Left ventricle myocardium inferior (tissue), 1 donor: Measurements from ENCODE around the gene FBXO8. TPM values are rescaled to one million over a fixed set of nuclear protein-coding genes. Genes with fewer than 3 reads are reported as not detected.
"Not testable (repeated sequence)": the region's sequence is repeated elsewhere in the genome, so short reads cannot be mapped to it uniquely, and the experiment has no call there.

ENCODE experiments used
- DNase-seq: peaks from one replicate; pipeline ENCODE4 v3.0.0-alpha.2; 2020
- H3K27ac ChIP-seq: fragments of 200-600 bp; replicated peaks from 2 replicates; pipeline ENCODE4 v1.8.0; 2021
- H3K27me3 ChIP-seq: fragments of 200-600 bp; 2 replicates; pipeline ENCODE4 v1.8.0; 2021; ENCODE audit warnings: low read depth
- H3K36me3 ChIP-seq: fragments of 200-600 bp; 2 replicates; pipeline ENCODE4 v1.8.0; 2021
- H3K4me1 ChIP-seq: fragments of 200-600 bp; 2 replicates; pipeline ENCODE4 v1.8.0; 2021
- H3K4me3 ChIP-seq: fragments of 200-600 bp; 2 replicates; pipeline ENCODE4 v1.8.0; 2021; ENCODE audit warnings: mild to moderate bottlenecking, moderate library complexity
- H3K9me3 ChIP-seq: fragments of 200-600 bp; replicated peaks from 2 replicates; pipeline ENCODE4 v1.8.0; 2021
- intact Hi-C: fragments of 100-400 bp; cut with micrococcal nuclease; formaldehyde crosslinking; loops from one replicate; pipeline ENCODE4 v1.11.0; 2022
- total RNA-seq: library from RNA; stranded (reverse); fragmentation: NEBNext Ultra II Directional; extraction: Animal tissue kit (Norgen Biotek cat#: 25700); gene quantifications from one replicate; pipeline ENCODE4 v1.2.1, GENCODE V29; 2021
- TF ChIP-seq, protein P1 (sequence below): fragments of 200-600 bp; IDR thresholded peaks from 2 replicates; pipeline ENCODE4 v1.8.0; 2021; ENCODE audit warnings: antibody characterized with exemption, mild to moderate bottlenecking, borderline replicate concordance
- donor health status: DM: no; HTN: yes; CAD: no; lungs with severe emphysema.

Gene FBXO8
- total RNA-seq, 1 donor from 2014 or later = 29.5 TPM

DNA sequence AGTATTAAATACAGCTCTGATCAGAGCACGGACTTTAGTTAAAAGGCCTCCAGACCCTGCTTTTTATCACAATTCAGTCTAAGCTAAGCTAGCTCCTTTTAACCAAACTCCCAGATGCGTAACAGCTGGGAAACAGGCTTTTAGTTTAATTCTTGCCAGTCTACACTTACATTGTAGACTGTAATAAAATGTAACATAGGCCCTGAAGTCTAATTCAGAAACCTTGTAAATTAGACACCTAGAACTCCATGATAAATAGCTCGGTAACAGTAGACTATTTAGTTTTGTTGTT, 20.1 kb downstream of the FBXO8 start:
- TF ChIP-seq, protein P1, sequence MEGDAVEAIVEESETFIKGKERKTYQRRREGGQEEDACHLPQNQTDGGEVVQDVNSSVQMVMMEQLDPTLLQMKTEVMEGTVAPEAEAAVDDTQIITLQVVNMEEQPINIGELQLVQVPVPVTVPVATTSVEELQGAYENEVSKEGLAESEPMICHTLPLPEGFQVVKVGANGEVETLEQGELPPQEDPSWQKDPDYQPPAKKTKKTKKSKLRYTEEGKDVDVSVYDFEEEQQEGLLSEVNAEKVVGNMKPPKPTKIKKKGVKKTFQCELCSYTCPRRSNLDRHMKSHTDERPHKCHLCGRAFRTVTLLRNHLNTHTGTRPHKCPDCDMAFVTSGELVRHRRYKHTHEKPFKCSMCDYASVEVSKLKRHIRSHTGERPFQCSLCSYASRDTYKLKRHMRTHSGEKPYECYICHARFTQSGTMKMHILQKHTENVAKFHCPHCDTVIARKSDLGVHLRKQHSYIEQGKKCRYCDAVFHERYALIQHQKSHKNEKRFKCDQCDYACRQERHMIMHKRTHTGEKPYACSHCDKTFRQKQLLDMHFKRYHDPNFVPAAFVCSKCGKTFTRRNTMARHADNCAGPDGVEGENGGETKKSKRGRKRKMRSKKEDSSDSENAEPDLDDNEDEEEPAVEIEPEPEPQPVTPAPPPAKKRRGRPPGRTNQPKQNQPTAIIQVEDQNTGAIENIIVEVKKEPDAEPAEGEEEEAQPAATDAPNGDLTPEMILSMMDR = no peak
- peaks cover 5% of the 10 kb centered on the region for H3K36me3 ChIP-seq
- H3K4me3 ChIP-seq = no peak overlapping the region
- H3K27ac ChIP-seq = no peak overlapping the region
- no peak for DNase-seq
- H3K9me3 ChIP-seq = no peaks in the 10 kb centered on the region
- peaks cover 57% of the 10 kb centered on the region for H3K4me1 ChIP-seq
- no peaks in the 10 kb centered on the region for H3K27me3 ChIP-seq
- intact Hi-C loops = no loop called here

DNA sequence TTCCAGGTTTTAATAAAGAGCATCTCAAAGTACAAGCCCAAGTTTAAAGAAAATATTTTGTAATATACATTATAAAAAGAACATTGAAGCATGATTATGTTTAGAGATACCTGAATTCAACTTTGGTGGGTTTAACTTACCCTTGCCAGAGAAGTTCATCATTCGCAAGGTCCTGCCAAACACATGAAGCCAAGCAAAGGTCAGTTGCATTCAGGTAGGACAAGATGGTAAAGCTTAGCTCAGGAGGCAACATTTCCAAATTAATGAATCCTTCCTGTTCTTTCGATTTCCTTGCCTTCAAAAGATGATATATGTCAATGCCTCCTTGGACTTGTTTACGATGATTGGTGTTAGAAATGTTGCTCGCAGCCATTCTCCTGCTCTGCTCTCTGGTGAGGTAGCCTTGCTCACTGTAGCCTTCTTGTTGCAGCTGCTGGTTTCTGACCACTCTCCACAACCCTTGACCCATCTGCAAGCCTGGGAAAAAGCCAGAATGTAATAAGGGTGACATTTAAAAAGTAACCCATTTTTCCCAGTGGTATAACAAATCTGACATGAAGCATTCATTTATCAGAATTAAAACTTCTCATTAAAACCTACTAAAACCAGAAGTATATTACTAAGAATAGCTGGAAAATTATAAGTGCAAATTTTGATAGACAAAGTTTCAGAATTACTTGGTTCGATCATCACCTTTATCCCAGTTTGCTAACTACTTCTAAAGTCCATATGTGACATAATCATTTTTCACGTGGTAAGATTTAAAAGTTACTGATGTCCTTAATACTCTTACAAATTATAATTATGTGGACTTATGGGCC, 20.6 kb downstream of the FBXO8 start:
- TF ChIP-seq, protein P1 = no peak
- Histone ChIP-seq H3K9me3 (no peaks in the 10 kb centered on the region), H3K27ac (no peak overlapping the region), H3K27me3 (no peaks in the 10 kb centered on the region), H3K36me3 (peaks cover 8% of the 10 kb centered on the region), H3K4me3 (no peak overlapping the region), H3K4me1 (peaks cover 57% of the 10 kb centered on the region)
- intact Hi-C loops = no loop called here
- DNase-seq = no peak

DNA sequence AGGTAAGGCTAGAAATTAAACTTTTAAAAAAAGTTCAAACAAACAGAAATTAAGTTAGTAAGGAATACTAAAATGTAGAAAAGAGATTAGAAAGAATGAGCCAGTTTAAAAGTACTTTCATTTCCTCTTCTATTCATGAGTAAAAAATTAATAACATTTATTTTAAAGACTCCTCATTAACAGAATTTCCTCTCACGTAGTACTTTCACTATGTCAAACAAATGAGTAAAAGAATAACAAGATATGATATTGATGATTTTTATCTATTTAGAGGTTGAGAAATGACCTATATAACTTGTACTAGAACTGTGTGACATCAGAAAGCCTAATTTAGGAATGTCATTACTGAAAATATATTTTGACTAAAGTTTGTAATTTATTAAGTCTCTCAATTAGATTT, 22.0 kb downstream of the FBXO8 start:
- H3K27ac ChIP-seq, intact Hi-C loops, H3K4me3 ChIP-seq, H3K9me3 ChIP-seq, DNase-seq, H3K27me3 ChIP-seq: not testable (repeated sequence)
- Histone ChIP-seq H3K4me1 (peaks cover 61% of the 10 kb centered on the region), H3K36me3 (peaks cover 17% of the 10 kb centered on the region)

DNA sequence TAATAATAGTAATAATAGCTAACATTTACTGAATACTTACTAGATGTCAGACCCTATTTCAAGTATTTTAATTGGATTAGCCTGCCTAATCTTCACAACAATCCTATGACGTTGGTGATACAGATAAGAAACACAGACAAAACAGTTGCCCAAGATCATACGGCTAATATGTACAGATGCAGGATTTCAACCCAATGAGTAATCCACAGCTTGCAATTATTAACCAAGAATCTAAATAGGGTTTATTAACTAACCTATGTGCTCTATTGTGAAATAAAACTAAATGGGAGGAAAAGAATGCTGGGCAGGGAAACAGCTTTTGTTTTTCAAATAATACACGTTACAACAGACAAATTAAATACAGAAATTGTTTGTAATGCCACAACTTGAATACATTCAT, 23.4 kb downstream of the FBXO8 start:
- H3K4me3 ChIP-seq = no peak overlapping the region
- no peaks in the 10 kb centered on the region for H3K27me3 ChIP-seq
- TF ChIP-seq, protein P1 = no peak
- intact Hi-C loops = no loop called here
- DNase-seq = no peak
- no peak overlapping the region for H3K27ac ChIP-seq
- H3K36me3 ChIP-seq = peaks cover 17% of the 10 kb centered on the region
- peaks cover 58% of the 10 kb centered on the region for H3K4me1 ChIP-seq
- no peaks in the 10 kb centered on the region for H3K9me3 ChIP-seq

DNA sequence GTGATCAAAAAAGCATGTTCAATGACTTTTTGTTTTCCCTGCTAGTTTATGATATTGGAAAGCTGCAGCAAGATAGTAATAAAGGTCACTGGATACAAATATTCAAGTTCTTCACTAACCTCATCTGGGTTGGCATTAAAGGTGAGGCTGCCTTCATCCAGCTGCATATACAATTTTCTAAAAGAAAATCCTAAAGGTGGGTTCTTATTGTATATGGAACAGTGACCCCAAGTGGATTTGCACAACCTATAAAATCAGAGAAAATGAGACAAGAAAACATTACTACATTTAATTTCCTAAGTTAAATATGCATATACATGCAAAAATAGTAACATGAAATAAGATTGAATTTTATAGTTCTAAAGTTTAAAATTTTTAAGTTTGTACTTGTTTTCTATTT, 23.9 kb downstream of the FBXO8 start:
- Histone ChIP-seq H3K27ac (no peak overlapping the region), H3K36me3 (peaks cover 17% of the 10 kb centered on the region), H3K4me1 (peaks cover 53% of the 10 kb centered on the region), H3K27me3 (no peaks in the 10 kb centered on the region), H3K4me3 (no peak overlapping the region), H3K9me3 (no peaks in the 10 kb centered on the region)
- intact Hi-C loops = no loop called here
- DNase-seq = no peak
- TF ChIP-seq, protein P1 = no peak

DNA sequence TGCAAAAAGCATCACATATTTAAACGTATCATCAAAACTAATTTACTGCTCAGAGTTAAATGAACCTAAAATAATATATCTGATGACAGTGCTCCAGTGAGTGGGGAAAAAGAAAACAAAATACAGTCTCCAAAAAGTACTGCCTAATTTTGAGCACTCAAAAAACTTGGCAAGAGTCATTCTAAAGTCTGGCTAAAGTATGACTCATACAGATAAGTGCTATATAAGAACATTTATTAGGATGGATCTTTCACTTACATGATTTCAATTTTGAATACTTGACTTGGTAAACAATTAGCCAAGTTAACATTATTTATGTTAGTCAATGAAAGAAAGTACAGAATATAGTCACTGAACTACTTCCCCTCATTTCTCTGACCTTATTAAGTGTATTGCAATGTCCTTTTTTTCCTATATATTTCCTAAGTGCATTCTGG, 27.2 kb downstream of the FBXO8 start:
- H3K27ac ChIP-seq = no peak overlapping the region
- peaks cover 34% of the 10 kb centered on the region for H3K4me1 ChIP-seq
- TF ChIP-seq, protein P1 = no peak
- no peaks in the 10 kb centered on the region for H3K9me3 ChIP-seq
- no peak overlapping the region for H3K4me3 ChIP-seq
- H3K36me3 ChIP-seq = peaks cover 24% of the 10 kb centered on the region
- no peaks in the 10 kb centered on the region for H3K27me3 ChIP-seq
- no peak for DNase-seq
- intact Hi-C loops = no loop called here
